T follicular helper cell (primary cell): Measurements from ENCODE around the gene SORCS1.
"Not testable (repeated sequence)": the region's sequence is repeated elsewhere in the genome, so short reads cannot be mapped to it uniquely, and the experiment has no call there.

ENCODE experiments used
- DNase-seq: peaks from one replicate; pipeline ENCODE4 v3.0.0-alpha.2; 2020; ENCODE audit warnings: low read depth

The SORCS1 gene

DNA sequence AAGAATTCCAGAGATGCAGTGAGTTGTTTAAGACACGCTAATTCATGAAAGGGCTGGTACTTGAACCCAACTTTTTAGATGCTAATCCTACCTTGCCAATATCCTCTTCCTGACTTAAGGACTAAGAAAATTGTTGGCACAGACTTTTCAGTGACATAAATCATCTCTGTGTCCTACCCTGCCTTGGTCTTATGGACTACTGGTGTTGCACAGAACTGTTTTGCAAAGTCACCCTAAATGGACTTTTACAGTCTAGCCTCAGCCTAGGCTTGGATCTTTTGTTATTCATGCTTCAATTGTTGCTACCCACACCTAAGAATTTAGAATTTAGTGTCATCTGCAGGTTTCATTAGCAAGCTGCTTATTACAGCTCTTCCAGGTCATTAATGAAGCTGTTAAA is 112.7 kb downstream of the SORCS1 start:
- no peak for DNase-seq

DNA sequence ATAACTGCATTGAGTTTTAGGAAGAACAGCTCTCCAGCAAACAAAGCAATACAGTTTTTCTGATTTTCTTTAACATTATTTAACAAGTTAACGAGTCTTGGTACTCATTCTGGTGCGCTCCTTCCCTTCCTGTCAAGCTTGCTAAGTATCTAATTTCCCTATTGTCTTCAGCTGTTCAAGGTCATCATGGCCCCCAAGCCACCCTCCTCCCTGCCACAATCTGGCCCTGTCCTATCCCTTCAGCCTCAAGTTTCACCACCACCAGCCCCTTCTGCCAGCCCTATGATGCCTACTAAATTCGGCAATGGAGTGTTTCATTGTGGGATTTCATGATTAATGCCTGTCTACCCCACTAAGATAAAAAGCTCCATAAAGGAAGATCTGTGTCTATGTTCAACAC is 121.0 kb downstream of the SORCS1 start:
- DNase-seq, result no peak

DNA sequence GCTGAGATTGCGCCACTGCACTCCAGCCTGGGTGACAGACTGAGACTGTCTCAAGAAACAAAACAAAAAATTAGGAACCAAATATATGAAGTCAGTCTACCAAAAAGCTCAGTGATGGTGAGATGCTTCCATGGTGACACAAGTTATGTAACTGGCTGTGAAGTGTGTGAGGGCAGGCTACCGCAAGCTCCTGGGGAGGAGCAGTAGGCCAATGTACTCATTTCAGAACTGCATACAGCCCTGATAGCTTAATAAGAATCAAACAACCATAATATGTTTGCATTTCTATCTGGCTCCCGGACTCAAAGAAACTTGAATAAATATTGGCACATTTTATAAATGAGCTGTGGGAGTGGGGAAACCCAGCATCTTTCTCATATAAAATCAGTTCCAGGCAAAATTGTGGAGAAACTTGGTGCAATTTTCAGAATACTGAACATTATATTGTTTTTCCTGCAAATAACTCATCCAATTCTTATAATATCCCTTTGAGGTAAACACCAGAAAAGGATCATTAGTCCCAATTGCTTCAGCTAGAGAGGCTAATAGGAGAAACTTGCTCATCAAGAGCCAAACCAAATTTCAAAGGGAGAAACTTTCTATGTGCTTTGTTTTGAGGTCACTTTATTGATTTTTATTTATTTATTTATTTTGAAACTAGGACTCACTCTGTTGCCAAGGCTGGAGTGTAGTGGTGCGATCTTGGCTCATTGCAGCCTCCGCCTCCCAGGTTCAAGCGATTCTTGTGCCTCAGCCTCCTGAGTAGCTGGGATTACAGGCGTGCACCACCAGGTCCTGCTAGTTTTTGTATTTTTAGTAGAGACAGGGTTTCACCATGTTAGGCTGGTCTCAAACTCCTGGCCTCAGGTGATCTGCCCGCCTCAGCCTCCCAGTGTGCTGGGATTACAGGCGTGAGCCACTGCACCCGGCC is 127.0 kb downstream of the SORCS1 start:
- no peak for DNase-seq

DNA sequence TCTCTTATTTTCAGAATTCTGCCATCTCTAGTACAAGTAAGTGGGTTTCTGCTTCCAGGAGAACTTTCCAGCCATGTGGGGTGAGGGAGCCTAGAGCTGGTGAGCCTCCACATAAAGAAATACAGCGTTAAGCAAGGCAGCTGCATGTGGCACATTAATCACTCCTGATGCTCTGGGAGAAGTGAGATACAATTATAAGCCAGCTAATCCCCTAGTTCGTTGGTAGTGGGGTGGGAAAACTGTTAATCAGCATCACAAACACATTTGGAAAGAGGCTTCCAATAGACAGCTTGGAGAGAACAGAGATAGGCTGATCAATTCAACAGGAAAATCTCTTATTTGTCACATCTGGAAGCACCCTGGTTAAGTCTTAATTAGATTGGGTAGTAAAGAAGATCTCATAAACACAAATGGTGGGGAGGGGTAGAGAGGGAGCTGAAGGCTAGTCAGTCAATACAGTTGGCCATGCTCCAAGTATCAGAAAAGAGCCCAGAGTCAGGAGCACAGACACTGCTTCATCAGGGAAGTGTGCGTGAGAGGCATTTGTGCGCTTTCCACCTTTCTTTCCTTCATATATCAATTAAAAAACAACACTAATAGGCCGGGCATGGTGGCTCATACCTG is 130.6 kb downstream of the SORCS1 start:
- no peak for DNase-seq

DNA sequence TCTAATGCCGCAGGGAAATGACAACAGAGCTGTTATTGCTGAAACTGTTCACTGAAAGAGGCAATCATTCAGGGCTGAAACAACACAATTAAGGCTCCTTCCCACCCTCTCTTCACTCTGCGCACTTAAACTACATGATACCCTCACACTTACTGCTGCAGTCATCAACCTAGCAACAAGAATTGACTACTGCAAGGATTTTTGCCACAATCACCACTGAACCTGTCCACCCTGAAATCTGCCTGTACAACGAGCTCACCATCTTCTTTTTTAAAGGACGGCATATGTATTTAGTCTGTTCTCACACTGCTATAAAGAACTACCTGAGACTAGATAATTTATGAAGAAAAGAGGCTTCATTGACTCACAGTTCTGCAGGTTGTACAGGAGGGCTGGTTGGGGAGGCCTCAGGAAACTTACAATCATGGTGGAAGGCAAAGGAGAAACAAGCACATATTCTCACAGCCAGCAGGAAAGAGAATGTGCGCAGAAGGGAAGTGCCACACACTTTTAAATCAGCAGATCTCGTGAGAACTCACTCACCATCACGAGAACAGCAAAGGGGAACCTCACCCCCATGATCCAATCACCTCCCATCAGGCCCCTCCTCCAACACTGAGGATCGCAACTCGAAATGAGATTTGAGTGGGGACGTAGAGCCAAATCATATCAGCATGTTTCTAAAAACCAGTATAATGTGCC is 131.7 kb downstream of the SORCS1 start:
- no peak for DNase-seq

DNA sequence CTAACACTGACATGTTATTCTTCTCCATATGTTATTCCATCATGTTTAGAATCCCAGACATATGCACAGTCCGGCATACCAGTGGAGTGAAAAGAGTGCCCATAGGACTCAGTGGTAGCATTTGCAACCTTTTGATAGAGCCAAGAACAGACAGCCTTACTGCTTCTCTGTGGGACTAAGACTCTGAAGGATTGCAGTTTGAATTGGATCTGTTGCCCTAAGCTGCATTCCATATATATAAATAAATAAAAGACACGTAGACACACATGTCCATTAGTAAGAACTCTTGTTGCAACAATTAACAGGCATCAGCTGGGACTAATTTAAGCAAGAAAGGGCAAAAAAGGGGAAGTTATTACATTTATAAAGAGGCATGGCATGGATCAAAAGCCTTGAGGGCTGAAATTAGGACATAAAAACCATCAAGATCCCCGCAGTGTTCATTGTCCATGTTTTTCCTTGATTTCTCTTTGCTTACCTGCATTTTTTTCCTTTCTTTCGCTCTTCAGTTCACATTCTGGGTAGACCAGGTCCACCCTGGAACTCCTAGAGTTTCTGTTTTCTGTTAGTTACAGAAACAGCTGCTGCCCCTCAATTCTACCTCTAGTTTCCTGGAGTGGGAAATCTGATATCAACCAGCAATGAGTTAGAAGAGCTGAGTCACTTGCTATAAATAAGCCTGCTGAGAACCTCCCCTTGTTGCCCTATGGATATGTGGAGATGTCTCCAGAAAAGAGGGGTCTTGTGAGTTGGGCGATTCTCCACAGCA is 132.4 kb downstream of the SORCS1 start:
- DNase-seq, result no peak

DNA sequence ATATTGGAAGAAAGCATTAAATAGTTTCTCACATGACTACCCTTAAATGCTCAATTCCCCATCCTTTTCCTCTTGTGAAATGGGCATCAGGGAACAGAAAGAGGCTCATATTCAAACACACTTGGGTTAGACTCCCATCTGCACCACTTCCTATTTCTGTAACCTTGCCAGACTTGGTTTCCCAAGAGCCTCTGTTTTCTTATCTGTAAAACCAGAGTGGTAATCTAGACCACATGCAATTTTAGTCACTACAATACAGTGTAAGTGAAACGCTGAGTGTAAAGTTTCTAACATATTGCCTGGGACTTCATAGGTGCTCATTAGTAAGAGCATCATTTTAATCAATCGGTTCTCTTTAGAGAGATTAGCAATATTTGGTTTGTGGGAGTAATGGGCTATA is 136.3 kb downstream of the SORCS1 start:
- no peak for DNase-seq

DNA sequence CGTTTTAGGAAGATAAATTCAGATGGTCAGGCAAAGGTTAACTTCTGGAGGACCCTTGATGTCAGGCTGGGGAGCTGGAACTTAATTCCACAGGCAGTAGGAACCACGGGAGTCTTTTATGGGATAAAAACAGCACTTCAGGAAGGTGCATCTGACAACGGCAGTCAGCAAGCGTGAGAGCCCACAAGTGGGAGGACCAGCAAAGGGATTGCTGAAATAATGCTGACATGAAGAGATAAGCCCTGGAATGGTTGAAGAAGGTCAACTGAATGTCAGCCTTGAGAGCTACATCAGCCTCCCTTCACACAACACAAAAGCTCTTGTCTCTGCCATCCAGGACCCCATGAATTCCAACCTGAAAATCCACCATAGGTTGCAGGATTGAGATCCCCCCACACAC is 138.8 kb downstream of the SORCS1 start:
- DNase-seq, result no peak

DNA sequence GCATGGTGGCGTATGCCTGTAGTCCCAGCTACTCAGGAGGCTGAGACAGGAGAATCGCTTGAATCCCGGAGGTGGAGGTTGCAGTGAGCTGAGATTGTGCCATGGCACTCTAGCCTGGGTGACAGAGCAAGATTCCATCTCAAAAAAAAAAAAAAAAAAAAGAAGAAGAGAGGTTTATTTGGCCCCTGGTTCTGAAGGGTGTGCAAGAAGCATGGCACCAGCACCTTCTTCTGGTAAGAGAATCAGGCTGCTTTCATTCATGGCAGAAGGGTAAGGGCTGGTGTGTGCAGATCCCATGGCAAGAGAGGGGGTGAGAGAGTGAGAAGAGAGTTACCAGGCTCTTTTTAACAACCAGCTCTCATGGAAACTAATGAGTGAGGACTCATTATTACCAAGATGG is 140.5 kb downstream of the SORCS1 start:
- DNase-seq, result not testable (repeated sequence)

DNA sequence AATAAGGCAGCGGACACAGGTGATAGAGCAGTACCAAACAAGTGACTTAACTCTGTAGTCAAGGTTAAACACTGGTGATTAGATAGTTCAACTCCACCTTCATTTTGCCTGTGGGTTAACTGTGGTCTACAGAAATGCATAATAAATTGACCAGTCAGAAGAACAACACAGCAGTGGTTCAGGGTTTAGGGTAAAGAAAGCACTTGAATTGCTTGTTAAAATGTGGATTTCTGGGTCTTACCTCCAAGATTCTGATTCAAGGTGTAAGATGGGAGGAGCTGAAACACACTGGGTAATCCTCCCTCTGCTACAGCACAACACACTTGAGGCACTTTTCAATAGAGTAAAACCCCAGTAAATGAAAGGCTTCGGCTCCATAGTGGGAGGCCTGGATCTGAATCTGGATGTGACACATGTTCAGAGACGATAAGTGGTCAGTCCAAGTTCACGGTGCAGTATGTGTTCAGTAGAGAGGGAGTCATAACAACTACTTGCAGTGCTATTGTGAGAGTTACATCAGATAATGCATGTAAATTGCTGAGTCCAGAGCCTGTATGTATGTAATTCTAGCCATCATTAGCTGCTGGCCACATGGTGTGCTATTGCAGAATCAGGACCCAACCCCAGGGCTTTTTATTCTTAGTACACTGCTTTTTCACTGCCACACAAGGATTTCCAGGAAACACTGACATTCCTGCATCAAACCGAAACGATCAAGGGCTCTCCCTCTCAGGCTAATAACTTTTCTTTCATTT is 141.7 kb downstream of the SORCS1 start:
- DNase-seq, result no peak

DNA sequence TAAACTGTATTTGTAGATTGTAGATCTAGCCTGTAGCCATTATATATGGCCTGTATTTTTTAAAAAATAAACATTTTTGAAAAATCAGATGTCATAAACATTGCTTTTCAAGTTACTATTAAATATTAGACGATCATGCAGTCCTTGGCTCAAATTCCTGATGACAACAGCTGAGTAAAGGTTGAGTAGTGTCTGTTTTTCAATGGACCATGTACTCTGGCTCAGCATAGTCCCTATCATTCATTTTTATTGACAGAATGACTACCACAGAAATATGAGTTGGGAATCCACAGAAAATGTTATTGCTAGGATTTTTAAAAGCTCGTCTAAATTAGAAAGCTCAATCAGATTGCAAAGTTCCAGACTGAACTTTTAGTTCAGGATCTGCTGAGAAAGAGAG is 145.4 kb downstream of the SORCS1 start:
- DNase-seq, result no peak

DNA sequence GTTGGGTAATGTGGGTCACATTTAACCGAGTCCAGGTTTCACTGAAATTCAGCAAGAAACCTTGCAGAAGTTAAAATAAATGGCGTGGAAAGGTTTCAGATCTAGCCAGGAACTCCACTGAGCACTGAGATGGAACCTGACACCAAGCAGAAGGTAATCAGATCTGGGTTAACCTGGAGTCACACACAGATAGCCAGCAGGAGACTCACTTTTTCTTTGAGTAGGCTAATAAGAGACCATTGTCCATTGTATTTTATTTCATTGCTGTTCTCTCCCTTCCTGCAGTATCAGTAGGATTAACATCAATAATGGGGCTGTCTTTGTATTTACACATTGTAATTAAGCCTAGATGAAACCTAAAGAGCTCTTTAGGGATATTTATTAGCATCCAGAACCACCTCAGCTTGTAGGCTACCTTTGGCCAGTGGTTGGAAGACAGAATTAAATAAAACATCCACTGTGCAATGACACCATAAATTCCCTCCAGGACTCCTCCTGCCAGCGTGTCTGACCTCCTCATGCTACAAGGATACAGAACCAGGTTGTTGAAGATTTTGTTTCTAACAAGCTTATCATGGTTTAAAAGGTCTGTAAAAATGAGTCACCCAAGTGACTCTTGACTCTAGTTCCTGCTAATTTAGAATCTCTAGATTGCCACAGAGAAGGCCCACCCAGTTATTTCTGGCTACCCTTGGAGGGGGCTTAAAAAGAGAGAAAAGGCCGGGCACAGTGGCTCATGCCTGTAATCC is 151.1 kb downstream of the SORCS1 start:
- DNase-seq, result no peak

DNA sequence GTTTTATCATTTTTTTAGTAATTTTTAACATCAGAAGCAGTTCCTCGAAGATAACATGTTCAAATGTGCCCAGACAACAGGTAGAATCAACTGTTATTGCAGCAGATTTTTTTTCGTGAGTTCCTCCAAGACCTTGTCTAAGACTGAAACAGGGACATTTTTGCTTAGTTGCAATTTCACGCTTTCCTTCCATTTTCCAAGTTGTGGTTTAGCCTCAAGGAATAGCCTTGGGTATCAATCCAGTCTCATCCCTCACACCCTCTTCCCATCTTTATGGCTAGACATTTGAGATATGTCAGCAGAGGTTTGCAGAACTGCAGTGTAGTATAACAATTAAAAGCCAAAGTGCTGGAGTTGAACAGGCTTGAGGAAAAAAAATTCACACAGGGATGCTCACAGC is 152.5 kb downstream of the SORCS1 start:
- DNase-seq, result no peak

DNA sequence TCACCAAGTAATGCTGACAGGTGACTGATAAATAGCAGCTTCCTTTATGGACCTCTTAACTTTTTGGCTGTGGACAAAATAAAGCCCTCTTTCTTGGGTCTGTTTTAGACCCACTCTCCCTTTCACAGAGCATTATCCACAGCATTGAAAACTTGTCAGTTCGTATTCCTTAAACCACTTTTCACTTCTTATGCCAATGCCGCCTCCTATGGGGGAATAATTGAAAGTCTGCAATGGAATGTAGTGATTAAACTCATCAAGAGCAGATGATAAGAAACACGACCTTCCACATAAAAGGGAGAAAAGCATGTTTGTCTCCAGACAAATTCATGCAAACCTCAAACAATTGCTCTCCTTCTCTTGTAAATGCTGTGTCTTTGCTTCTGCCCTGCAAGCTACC is 153.4 kb downstream of the SORCS1 start:
- no peak for DNase-seq

DNA sequence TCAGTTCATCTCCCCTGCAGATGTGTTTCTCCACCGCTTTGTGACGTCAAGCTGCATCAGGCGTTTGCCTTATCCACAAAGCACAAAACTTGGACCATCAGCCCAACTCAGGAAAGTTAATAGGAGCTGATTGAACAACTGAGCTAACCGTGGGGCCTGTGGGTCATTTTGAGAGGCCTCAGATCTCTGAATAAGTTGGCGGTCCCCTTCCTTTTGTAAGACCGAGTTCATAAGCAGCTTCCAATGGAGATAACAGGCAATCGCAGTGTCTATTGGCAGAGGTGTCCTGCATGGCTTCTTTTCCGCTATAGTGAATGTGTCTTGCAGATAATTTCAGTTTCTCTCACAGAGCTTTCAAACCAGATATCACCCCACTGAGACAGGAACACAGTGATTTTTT is 154.0 kb downstream of the SORCS1 start:
- no peak for DNase-seq

DNA sequence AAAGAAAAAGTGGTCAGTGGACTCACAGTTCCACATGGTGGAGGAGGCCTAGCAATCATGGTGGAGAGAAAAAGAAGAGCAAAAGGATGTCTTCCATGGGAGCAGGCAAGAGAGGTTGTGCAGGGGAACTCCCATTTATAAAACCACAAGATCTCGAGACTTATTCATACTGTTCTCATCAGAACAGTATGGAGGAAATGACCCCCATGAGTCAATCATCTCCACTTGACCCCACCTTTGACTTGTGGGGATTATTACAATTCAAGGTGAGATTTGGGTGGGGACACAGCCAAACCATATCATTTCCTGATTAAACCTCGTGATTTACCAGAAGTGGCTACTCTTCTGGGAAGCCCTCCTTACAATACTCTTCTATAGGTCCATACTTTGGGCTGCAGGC is 160.1 kb downstream of the SORCS1 start:
- DNase-seq, result no peak

DNA sequence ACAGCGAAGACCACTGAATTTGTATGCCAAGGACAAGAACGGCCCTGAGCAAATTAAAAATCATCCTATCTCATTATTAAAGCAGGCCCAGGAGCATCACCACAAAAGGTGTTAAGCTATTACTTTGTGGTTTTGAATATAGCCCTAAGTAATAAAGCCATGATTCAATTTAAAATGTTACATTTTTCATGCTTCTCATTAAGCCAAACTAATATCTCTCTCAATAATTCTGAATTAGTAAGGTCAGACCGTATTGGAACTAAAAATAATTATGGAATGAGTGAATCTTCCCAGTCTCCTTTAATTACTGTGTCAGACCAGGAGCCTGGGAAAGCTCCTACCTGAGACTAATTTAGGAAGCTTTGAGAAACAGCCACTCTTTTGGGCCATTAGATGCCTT is 162.4 kb downstream of the SORCS1 start:
- no peak for DNase-seq

DNA sequence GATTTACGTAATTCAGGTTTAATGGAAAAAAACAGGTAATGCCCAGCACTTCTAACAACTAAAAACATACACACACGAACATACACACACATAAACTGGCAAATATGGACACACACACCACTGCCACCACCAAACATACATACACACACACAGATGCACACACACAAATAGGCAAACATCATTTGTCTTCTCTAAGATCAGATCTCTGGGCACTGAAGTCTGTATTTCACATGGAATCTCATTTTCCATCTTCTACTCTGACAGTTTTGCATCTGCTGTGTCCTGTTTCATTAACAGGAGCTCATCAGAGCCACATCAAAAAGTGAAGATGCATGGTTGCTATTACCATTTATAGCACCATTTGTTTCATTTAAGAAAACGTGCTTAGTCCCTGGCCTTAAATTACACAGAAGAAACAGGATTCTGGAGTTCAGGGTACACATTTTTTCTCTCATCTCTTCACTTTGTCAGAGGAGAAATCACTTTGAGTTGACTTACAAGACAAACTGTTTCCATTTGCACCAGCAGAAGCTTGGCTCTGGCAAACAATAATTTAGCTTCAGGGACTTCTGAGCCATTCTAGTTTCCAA is 165.3 kb downstream of the SORCS1 start:
- no peak for DNase-seq

DNA sequence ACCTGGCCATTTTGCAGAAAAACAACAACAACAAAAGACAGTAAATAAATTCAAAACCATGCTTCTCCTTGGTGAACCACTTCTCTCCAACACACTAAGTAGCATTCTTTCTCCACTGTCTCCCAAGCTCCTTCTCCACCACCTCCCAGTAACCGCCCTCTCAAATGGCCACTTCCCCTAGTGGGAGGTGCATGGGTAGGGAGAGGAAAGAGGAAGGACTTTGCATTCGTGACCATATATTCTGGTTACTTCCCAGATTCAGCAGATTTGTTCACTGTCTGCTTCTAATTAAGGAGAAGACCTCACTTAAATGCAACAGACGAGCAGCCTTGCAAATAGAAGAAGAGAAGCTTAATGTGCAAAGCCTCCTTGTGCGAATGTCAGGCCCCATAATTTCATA is 166.8 kb downstream of the SORCS1 start:
- DNase-seq, result no peak

DNA sequence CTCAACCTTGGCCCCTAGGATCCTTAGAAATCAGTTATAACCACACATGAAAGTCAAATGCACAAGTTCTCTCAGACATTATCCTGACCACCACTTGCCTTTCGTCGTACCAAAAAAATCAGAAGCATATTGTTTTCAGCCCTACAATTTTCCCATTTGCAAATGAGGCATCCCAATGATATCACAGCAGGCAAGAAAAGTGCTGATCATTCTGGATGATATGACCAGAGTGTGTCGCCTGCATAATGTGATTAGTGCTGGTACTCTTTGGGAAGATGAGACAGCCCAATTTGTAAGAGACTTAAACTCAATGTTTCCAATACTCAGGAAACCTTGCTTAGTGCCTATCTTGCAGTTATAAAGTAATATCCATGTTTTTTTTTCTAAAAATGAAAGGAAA is 168.0 kb downstream of the SORCS1 start:
- no peak for DNase-seq
